GM23248 (cell line): ENCODE measurements around the gene ANO8.

ENCODE experiments used
- EZH2 ChIP-seq: fragments of 200-600 bp; sonication (generic); IDR thresholded peaks from 2 replicates; pipeline ENCODE4 v1.6.1; 2018; ENCODE audit warnings: antibody characterized with exemption, mild to moderate bottlenecking; ENCODE audit not compliant: insufficient read depth, poor library complexity, severe bottlenecking
- EZH2phosphoT487 ChIP-seq: fragments of 200-600 bp; sonication (generic); IDR thresholded peaks from 2 replicates; pipeline ENCODE4 v1.6.1; 2018; ENCODE audit warnings: antibody characterized with exemption, moderate library complexity, mild to moderate bottlenecking, low read depth; ENCODE audit not compliant: insufficient read depth

DNA sequence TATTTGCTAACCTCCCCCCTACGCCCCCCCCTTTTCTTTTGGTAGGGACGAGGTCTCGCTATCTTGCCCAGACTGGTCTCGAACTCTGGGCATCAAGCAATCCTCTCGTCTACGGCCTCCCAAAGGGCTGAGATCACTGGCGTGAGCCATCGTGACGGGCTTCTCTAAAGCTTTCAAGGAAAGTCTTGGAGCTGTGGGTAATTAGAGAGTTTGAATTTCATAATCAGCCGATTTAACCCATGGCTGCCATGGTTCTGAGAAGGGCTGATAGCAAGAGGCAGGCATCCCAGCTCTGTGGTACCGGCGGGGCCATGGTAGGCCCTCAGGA lies 30.8 kb downstream of the ANO8 start:
- TF ChIP-seq EZH2phosphoT487 (no peak), EZH2 (no peak)
